ENCODE data around the gene FFAR2.
"Not testable (repeated sequence)": the region's sequence is repeated elsewhere in the genome, so short reads cannot be mapped to it uniquely, and the experiment has no call there.

FFAR2 gene

GRCh38 chr19:35447606-35448469, at the start of gene FFAR2:
TSS of gene FFAR2 (plus strand) at chr19:35448257. CDS start at chr19:35449715, 1,458 bp downstream.
- no peak for DNase-seq

GRCh38 chr19:35398570-35398969, 49.5 kb upstream of the FFAR2 start:
- DNase-seq, result no peak

GRCh38 chr19:35399231-35399630, 48.8 kb upstream of the FFAR2 start:
- DNase-seq, result no peak

GRCh38 chr19:35399948-35400772, 47.9 kb upstream of the FFAR2 start:
- no peak for DNase-seq

- no peak for DNase-seq
Measured at GRCh38 chr19:35400773-35401100, 47.3 kb upstream of the FFAR2 start.

GRCh38 chr19:35401416-35401815, 46.6 kb upstream of the FFAR2 start:
- DNase-seq, result not testable (repeated sequence)

- DNase-seq, result no peak
Measured at GRCh38 chr19:35403116-35403760, 44.8 kb upstream of the FFAR2 start.

GRCh38 chr19:35404879-35405622, 43.0 kb upstream of the FFAR2 start:
- no peak for DNase-seq

GRCh38 chr19:35407619-35408018, 40.4 kb upstream of the FFAR2 start:
- no peak for DNase-seq

- no peak for DNase-seq
Measured at GRCh38 chr19:35408284-35409171, 39.5 kb upstream of the FFAR2 start.

GRCh38 chr19:35409191-35409590, 38.9 kb upstream of the FFAR2 start:
- no peak for DNase-seq

GRCh38 chr19:35410487-35410886, 37.6 kb upstream of the FFAR2 start:
- no peak for DNase-seq

GRCh38 chr19:35414442-35414841, 33.6 kb upstream of the FFAR2 start:
- no peak for DNase-seq

GRCh38 chr19:35416331-35416730, 31.7 kb upstream of the FFAR2 start:
- DNase-seq, result no peak

GRCh38 chr19:35417278-35417677, 30.8 kb upstream of the FFAR2 start:
- DNase-seq, result no peak

- DNase-seq, result no peak
Measured at GRCh38 chr19:35417713-35418534, 30.1 kb upstream of the FFAR2 start.

GRCh38 chr19:35419046-35419445, 29.0 kb upstream of the FFAR2 start:
- DNase-seq, result no peak

GRCh38 chr19:35419805-35420204, 28.3 kb upstream of the FFAR2 start:
- DNase-seq, result no peak

GRCh38 chr19:35421362-35421761, 26.7 kb upstream of the FFAR2 start:
- no peak for DNase-seq

GRCh38 chr19:35423406-35423805, 24.7 kb upstream of the FFAR2 start:
- DNase-seq, result not testable (repeated sequence)

GRCh38 chr19:35425682-35426081, 22.4 kb upstream of the FFAR2 start:
- DNase-seq, result no peak

Measured in CD4-positive, alpha-beta T cell treated with Interleukin-4 for 4 hours (primary cell).